Activated T-helper 9 cell treated with anti-CD3 and anti-CD28 coated beads, Interleukin-2, amount 50 U/mL, for 16 hours (primary cell): ENCODE data around the gene CUL2.
"Not testable (repeated sequence)": the region's sequence is repeated elsewhere in the genome, so short reads cannot be mapped to it uniquely, and the experiment has no call there.

Experiments used
- DNase-seq: peaks from one replicate; pipeline ENCODE4 v3.0.0-alpha.2; 2020; ENCODE audit warnings: low read depth

The CUL2 gene

GRCh38 chr10:35079763-35080162 is 10.4 kb downstream of the CUL2 start:
- DNase-seq: no peak

- DNase-seq: no peak
Measured at GRCh38 chr10:35079265-35079664, 10.9 kb downstream of the CUL2 start.

- DNase-seq: no peak
Measured at GRCh38 chr10:35075228-35075627, 14.9 kb downstream of the CUL2 start.

GRCh38 chr10:35074266-35074665 is 15.9 kb downstream of the CUL2 start:
- no peak for DNase-seq

GRCh38 chr10:35070521-35070920 is 19.6 kb downstream of the CUL2 start:
- DNase-seq: no peak

- DNase-seq: no peak
Measured at GRCh38 chr10:35063837-35064454, 26.2 kb downstream of the CUL2 start.

GRCh38 chr10:35059481-35059880 is 30.7 kb downstream of the CUL2 start:
- DNase-seq: no peak

- DNase-seq: no peak
Measured at GRCh38 chr10:35058686-35059085, 31.5 kb downstream of the CUL2 start.

GRCh38 chr10:35058134-35058533 is 32.0 kb downstream of the CUL2 start:
- DNase-seq: no peak

GRCh38 chr10:35056686-35057085 is 33.5 kb downstream of the CUL2 start:
- no peak for DNase-seq

GRCh38 chr10:35056133-35056532 is 34.0 kb downstream of the CUL2 start:
- no peak for DNase-seq

- DNase-seq: no peak
Measured at GRCh38 chr10:35050568-35050967, 39.6 kb downstream of the CUL2 start.

GRCh38 chr10:35046074-35046473 is 44.1 kb downstream of the CUL2 start:
- no peak for DNase-seq

- not testable (repeated sequence) for DNase-seq
Measured at GRCh38 chr10:35045275-35045674, 44.9 kb downstream of the CUL2 start.

GRCh38 chr10:35043796-35044344 is 46.3 kb downstream of the CUL2 start:
- no peak for DNase-seq

- no peak for DNase-seq
Measured at GRCh38 chr10:35042783-35043182, 47.4 kb downstream of the CUL2 start.

GRCh38 chr10:35041502-35041879 is 48.6 kb downstream of the CUL2 start:
- DNase-seq: no peak

- no peak for DNase-seq
Measured at GRCh38 chr10:35040760-35041501, 49.2 kb downstream of the CUL2 start.

GRCh38 chr10:35037104-35037503 is 53.0 kb downstream of the CUL2 start:
- no peak for DNase-seq

- DNase-seq: no peak
Measured at GRCh38 chr10:35035606-35036005, 54.5 kb downstream of the CUL2 start.

GRCh38 chr10:35027567-35027966 is 62.6 kb downstream of the CUL2 start:
- no peak for DNase-seq

- DNase-seq: no peak
Measured at GRCh38 chr10:35025916-35026315, 64.2 kb downstream of the CUL2 start.

GRCh38 chr10:35020481-35020880 is 69.7 kb downstream of the CUL2 start:
- no peak for DNase-seq
